Astrocyte (in vitro differentiated cells and primary cell): Measurements from ENCODE around the gene ACTN1. TPM values are rescaled to one million over a fixed set of nuclear protein-coding genes. Genes with fewer than 3 reads are reported as not detected.
"Not testable (repeated sequence)": the region's sequence is repeated elsewhere in the genome, so short reads cannot be mapped to it uniquely, and the experiment has no call there.

Source experiments
- DNase-seq: peaks from one replicate; pipeline ENCODE4 v3.0.0-alpha.2; 2010; ENCODE audit warnings: low read depth
- FAIRE-seq: peaks from 2 replicates; lab custom pipeline; 2011; peaks lifted over from hg19 to GRCh38; lab: Jason Lieb, UNC
- H2AFZ ChIP-seq: 2 replicates; pipeline ENCODE4 v1.6.0; 2012; ENCODE audit warnings: low read depth, low read length, inconsistent platforms
- H3K27ac ChIP-seq: 2 replicates; pipeline ENCODE4 v1.5.1; 2011; ENCODE audit warnings: low read depth, low read length, inconsistent platforms
- H3K27me3 ChIP-seq: 2 replicates; pipeline ENCODE4 v1.6.0; 2011; ENCODE audit warnings: low read length, inconsistent platforms; ENCODE audit not compliant: insufficient read depth
- H3K36me3 ChIP-seq: 2 replicates; pipeline ENCODE4 v1.5.1; 2011; ENCODE audit warnings: low read length, inconsistent platforms; ENCODE audit not compliant: insufficient read depth
- H3K4me1 ChIP-seq: 2 replicates; pipeline ENCODE4 v1.5.1; 2011; ENCODE audit warnings: low read length, inconsistent platforms; ENCODE audit not compliant: insufficient read depth
- H3K4me2 ChIP-seq: 2 replicates; pipeline ENCODE4 v1.6.0; 2012; ENCODE audit warnings: low read length, inconsistent platforms
- H3K4me3 ChIP-seq: 2 replicates; pipeline ENCODE4 v1.5.1; 2011; ENCODE audit warnings: low read depth, mild to moderate bottlenecking, low read length, inconsistent platforms; ENCODE audit not compliant: insufficient read depth
- H3K79me2 ChIP-seq: 2 replicates; pipeline ENCODE4 v1.6.0; 2012; ENCODE audit warnings: mild to moderate bottlenecking, low read length, inconsistent platforms; ENCODE audit not compliant: insufficient read depth
- H3K9ac ChIP-seq: 2 replicates; pipeline ENCODE4 v1.6.0; 2012; ENCODE audit warnings: mild to moderate bottlenecking, low read length, inconsistent platforms
- H3K9me3 ChIP-seq: 2 replicates; pipeline ENCODE4 v1.5.1; 2012; ENCODE audit warnings: low read depth, mild to moderate bottlenecking, low read length, inconsistent platforms; ENCODE audit not compliant: insufficient read depth
- H4K20me1 ChIP-seq: 2 replicates; pipeline ENCODE4 v1.6.0; 2012; ENCODE audit warnings: low read length, inconsistent platforms; ENCODE audit not compliant: insufficient read depth
- H3K27ac Mint-ChIP-seq: one replicate; pipeline ENCODE4 v1.8.0; 2021; ENCODE audit warnings: mild to moderate bottlenecking, mixed read lengths; ENCODE audit not compliant: unreplicated experiment
- H3K27me3 Mint-ChIP-seq: one replicate; pipeline ENCODE4 v1.8.0; 2021; ENCODE audit warnings: low read depth, mixed read lengths; ENCODE audit not compliant: unreplicated experiment
- H3K36me3 Mint-ChIP-seq: one replicate; pipeline ENCODE4 v1.8.0; 2021; ENCODE audit warnings: low read depth, mixed read lengths; ENCODE audit not compliant: unreplicated experiment
- H3K4me1 Mint-ChIP-seq: one replicate; pipeline ENCODE4 v1.8.0; 2021; ENCODE audit warnings: low read depth, mixed read lengths; ENCODE audit not compliant: unreplicated experiment
- H3K4me3 Mint-ChIP-seq: one replicate; pipeline ENCODE4 v1.8.0; 2021; ENCODE audit warnings: mild to moderate bottlenecking, moderate library complexity, mixed read lengths; ENCODE audit not compliant: unreplicated experiment
- H3K9me3 Mint-ChIP-seq: one replicate; pipeline ENCODE4 v1.8.0; 2021; ENCODE audit warnings: mild to moderate bottlenecking, mixed read lengths; ENCODE audit not compliant: unreplicated experiment
- CTCF ChIP-seq: IDR thresholded peaks from 2 replicates; pipeline ENCODE4 v1.5.1; 2011; ENCODE audit warnings: low read depth, mild to moderate bottlenecking, inconsistent platforms, low read length, moderate library complexity; ENCODE audit not compliant: insufficient read depth
- EZH2 ChIP-seq: IDR thresholded peaks from 2 replicates; pipeline ENCODE4 v1.6.1; 2012; ENCODE audit warnings: mild to moderate bottlenecking, low read length, inconsistent platforms; ENCODE audit not compliant: insufficient read depth
- total RNA-seq: library from RNA; stranded (reverse); gene quantifications from 2 replicates; pipeline ENCODE4 v1.2.1, GENCODE V29; 2021

The ACTN1 gene
- total RNA-seq, 1 donor from 2014 or later = 1,163 TPM

- Histone ChIP-seq H3K4me2 (no peak overlapping the region), H3K36me3 (peaks cover 12% of the 10 kb centered on the region), H3K9me3 (no peaks in the 10 kb centered on the region), H3K27ac (no peak overlapping the region), H3K27me3 (no peaks in the 10 kb centered on the region), H3K4me3 (no peak overlapping the region), H4K20me1 (peaks cover 29% of the 10 kb centered on the region), H3K4me1 (no peaks in the 10 kb centered on the region), H3K79me2 (no peaks in the 10 kb centered on the region), H3K9ac (no peak overlapping the region), H2AFZ (no peak overlapping the region)
- H3K9me3 Mint-ChIP-seq = peaks cover 4% of the 10 kb centered on the region
- no peak overlapping the region for H3K27ac Mint-ChIP-seq
- no peaks in the 10 kb centered on the region for H3K4me1 Mint-ChIP-seq
- no peak for FAIRE-seq
- peaks cover 24% of the 10 kb centered on the region for H3K36me3 Mint-ChIP-seq
- no peaks in the 10 kb centered on the region for H3K27me3 Mint-ChIP-seq
- TF ChIP-seq EZH2 = no peak
- no peak for TF ChIP-seq CTCF
- H3K4me3 Mint-ChIP-seq = no peak overlapping the region
- DNase-seq = no peak
These were observed 122.5 kb downstream of the ACTN1 start for GRCh38 chr14:68856572-68856971.

GRCh38 chr14:68854421-68854820 lies 124.7 kb downstream of the ACTN1 start:
- no peaks in the 10 kb centered on the region for H3K4me1 Mint-ChIP-seq
- Histone ChIP-seq H2AFZ (no peak overlapping the region), H3K4me1 (no peaks in the 10 kb centered on the region), H3K9me3 (no peaks in the 10 kb centered on the region), H3K4me2 (no peak overlapping the region), H3K27ac (no peak overlapping the region), H3K27me3 (no peaks in the 10 kb centered on the region), H3K36me3 (peaks cover 11% of the 10 kb centered on the region), H3K4me3 (no peak overlapping the region), H4K20me1 (peaks cover 24% of the 10 kb centered on the region), H3K79me2 (no peaks in the 10 kb centered on the region), H3K9ac (no peak overlapping the region)
- DNase-seq = peak; percentile 49
- peaks cover 4% of the 10 kb centered on the region for H3K9me3 Mint-ChIP-seq
- H3K36me3 Mint-ChIP-seq = peaks cover 18% of the 10 kb centered on the region
- H3K4me3 Mint-ChIP-seq = no peak overlapping the region
- no peak for FAIRE-seq
- H3K27ac Mint-ChIP-seq = no peak overlapping the region
- H3K27me3 Mint-ChIP-seq = no peaks in the 10 kb centered on the region
- TF ChIP-seq EZH2 (no peak), CTCF (no peak)

GRCh38 chr14:68853749-68854148 lies 125.4 kb downstream of the ACTN1 start:
- Histone ChIP-seq H3K4me2 (no peak overlapping the region), H4K20me1 (peaks cover 21% of the 10 kb centered on the region), H3K27ac (no peak overlapping the region), H3K4me1 (no peaks in the 10 kb centered on the region), H3K27me3 (no peaks in the 10 kb centered on the region), H3K9me3 (no peaks in the 10 kb centered on the region), H3K36me3 (peaks cover 11% of the 10 kb centered on the region), H3K79me2 (no peaks in the 10 kb centered on the region), H3K4me3 (no peak overlapping the region), H3K9ac (no peak overlapping the region), H2AFZ (no peak overlapping the region)
- Mint-ChIP-seq H3K36me3 (peaks cover 18% of the 10 kb centered on the region), H3K27me3 (no peaks in the 10 kb centered on the region), H3K4me1 (no peaks in the 10 kb centered on the region), H3K9me3 (peaks cover 4% of the 10 kb centered on the region), H3K27ac (no peak overlapping the region), H3K4me3 (no peak overlapping the region)
- FAIRE-seq = no peak
- TF ChIP-seq EZH2 (no peak), CTCF (no peak)
- DNase-seq = no peak

GRCh38 chr14:68852493-68852892 lies 126.6 kb downstream of the ACTN1 start:
- H3K79me2 ChIP-seq, H3K27me3 Mint-ChIP-seq, H3K9me3 ChIP-seq, H3K9me3 Mint-ChIP-seq, H3K4me3 Mint-ChIP-seq, DNase-seq, H3K4me1 ChIP-seq, H3K4me2 ChIP-seq, H2AFZ ChIP-seq, H3K4me3 ChIP-seq, H3K9ac ChIP-seq, H3K4me1 Mint-ChIP-seq, H3K27me3 ChIP-seq, H3K27ac Mint-ChIP-seq, FAIRE-seq, H3K27ac ChIP-seq: not testable (repeated sequence)
- Histone ChIP-seq H3K36me3 (peaks cover 11% of the 10 kb centered on the region), H4K20me1 (peaks cover 14% of the 10 kb centered on the region)
- H3K36me3 Mint-ChIP-seq = peaks cover 18% of the 10 kb centered on the region
